HUES48 (cell line): ENCODE results near the gene NCOA6.
A peak's percentile ranks its signal among the peaks of the same experiment; 100 is the strongest.

Experiments used
- H3K27ac ChIP-seq: one replicate; pipeline ENCODE4 v1.7.0; 2013; ENCODE audit warnings: low read depth, low read length, inconsistent platforms
- H3K27me3 ChIP-seq: 2 replicates; pipeline ENCODE4 v1.6.1; 2013; ENCODE audit warnings: mild to moderate bottlenecking, low read length; ENCODE audit not compliant: control insufficient read depth, insufficient read depth
- H3K36me3 ChIP-seq: 2 replicates; pipeline ENCODE4 v1.6.1; 2013; ENCODE audit warnings: low read length; ENCODE audit not compliant: control insufficient read depth, insufficient read depth
- H3K4me1 ChIP-seq: 2 replicates; pipeline ENCODE4 v1.6.1; 2013; ENCODE audit warnings: mild to moderate bottlenecking, low read length; ENCODE audit not compliant: control insufficient read depth, insufficient read depth
- H3K4me3 ChIP-seq: 2 replicates; pipeline ENCODE4 v1.5.1; 2013; ENCODE audit warnings: mild to moderate bottlenecking, low read depth, low read length
- H3K9ac ChIP-seq: 2 replicates; pipeline ENCODE4 v1.6.1; 2013; ENCODE audit warnings: mild to moderate bottlenecking, low read depth, low read length, moderate library complexity
- H3K9me3 ChIP-seq: 2 replicates; pipeline ENCODE4 v1.6.1; 2013; ENCODE audit warnings: low read length; ENCODE audit not compliant: control insufficient read depth, insufficient read depth

NCOA6 gene

DNA sequence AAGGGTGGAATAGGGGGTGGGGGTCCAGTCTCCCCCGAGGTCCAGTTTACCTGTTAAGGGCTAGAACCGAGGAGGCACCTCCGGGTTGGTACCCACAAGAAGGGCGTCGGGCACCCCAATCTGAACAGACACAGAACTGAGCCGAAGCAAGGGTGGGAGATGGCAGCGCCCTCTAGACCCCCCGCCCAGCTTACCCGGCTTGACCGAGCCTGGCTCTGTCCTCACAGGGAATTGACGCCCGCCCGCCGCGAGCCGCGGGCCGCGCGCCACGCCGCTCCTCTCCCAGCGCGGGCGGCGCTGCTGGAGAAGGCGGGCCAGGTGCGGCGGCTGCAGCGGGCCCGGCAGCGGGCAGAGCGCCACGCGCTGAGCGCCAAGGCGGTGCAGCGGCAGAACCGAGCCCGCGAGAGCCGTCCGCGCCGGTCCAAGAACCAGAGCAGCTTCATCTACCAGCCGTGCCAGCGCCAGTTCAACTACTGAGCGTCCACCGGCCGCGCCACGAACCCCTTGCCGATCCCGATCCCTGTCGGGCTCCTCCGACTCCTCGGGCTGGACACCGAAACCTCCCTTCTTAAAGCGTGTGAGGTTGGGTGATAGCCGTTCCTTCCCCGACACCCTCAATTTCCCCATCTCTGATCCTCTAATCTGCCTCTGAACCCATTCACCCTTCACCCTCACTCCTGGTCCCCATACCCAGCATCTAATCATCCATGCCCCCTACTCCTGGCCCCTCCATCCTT lies 115.5 kb downstream of the NCOA6 start:
- Histone ChIP-seq H3K4me3 (peak overlapping the region; percentile 85), H3K36me3 (no peaks in the 10 kb centered on the region), H3K27me3 (peaks cover 23% of the 10 kb centered on the region), H3K27ac (no peak overlapping the region), H3K9ac (no peak overlapping the region), H3K9me3 (no peaks in the 10 kb centered on the region), H3K4me1 (peaks cover 7% of the 10 kb centered on the region)

DNA sequence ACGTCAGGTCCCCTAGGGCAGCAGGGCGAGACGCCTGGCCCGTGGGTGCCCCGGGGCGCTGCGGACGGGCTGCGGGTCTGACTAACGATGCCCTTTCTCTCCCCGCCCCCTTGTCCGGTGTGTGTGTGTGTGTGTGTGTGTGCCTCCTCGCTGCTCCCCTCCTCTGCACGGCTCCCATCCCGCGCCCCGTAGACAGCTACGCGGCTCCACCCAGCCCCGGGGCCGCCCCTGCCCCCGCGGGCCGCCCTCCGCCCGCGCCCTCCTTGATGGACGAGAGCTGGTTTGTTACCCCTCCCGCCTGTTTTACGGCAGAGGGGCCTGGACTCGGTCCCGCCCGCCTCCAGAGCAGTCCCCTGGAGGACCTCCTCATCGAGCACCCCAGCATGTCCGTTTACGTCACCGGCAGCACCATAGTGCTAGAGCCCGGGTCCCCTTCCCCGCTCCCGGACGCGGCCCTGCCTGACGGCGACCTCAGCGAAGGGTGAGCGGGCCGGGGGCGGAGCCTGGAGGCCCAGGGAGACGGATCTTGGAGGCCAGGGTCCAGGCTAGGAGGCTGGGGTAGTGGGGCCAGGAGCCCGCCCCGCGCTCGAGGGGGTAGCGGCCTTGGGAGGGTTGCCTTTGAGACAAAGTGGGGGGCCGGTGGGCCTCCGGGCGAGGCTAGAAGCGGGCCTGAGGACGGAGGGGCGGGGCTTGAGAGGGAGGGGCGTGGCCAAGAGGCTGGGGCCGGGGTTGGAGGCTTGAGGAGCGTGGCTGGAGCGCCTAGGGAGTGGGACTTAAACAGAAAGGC lies 116.2 kb downstream of the NCOA6 start:
- peak overlapping the region; percentile 85 for H3K4me3 ChIP-seq

DNA sequence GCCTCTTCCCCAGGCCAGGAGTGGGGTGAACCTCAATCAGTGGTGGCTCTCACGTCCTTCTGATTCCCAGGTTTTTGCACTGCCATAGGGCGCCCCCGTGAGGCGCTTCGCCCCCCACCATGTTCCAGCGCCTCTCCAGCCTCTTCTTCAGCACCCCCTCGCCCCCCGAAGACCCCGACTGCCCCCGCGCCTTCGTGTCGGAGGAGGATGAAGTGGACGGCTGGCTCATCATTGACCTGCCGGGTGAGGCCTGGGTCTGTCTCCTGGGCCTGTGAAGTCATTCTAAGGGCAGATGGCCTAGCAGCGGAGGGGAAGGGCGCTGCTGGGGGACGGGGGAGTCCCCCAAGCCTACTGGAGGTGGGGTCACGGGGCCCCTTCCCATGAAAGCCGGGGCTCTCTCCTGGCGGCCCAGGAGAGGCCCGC lies 116.8 kb downstream of the NCOA6 start:
- peaks cover 8% of the 10 kb centered on the region for H3K4me1 ChIP-seq
- no peaks in the 10 kb centered on the region for H3K9me3 ChIP-seq
- H3K27me3 ChIP-seq, result peaks cover 25% of the 10 kb centered on the region
- peak overlapping the region; percentile 85 for H3K4me3 ChIP-seq
- no peak overlapping the region for H3K27ac ChIP-seq
- H3K36me3 ChIP-seq, result no peaks in the 10 kb centered on the region
- no peak overlapping the region; the same call in 1 of the 2 replicates for H3K9ac ChIP-seq

More for the DNA sequence above, 116.2 kb downstream of the NCOA6 start:
- Histone ChIP-seq H3K9me3 (no peaks in the 10 kb centered on the region), H3K27ac (peak overlapping the region; percentile 34), H3K9ac (peak overlapping the region; percentile 20; the same call in 1 of the 2 replicates), H3K4me1 (peaks cover 8% of the 10 kb centered on the region), H3K36me3 (no peaks in the 10 kb centered on the region), H3K27me3 (peaks cover 23% of the 10 kb centered on the region)

DNA sequence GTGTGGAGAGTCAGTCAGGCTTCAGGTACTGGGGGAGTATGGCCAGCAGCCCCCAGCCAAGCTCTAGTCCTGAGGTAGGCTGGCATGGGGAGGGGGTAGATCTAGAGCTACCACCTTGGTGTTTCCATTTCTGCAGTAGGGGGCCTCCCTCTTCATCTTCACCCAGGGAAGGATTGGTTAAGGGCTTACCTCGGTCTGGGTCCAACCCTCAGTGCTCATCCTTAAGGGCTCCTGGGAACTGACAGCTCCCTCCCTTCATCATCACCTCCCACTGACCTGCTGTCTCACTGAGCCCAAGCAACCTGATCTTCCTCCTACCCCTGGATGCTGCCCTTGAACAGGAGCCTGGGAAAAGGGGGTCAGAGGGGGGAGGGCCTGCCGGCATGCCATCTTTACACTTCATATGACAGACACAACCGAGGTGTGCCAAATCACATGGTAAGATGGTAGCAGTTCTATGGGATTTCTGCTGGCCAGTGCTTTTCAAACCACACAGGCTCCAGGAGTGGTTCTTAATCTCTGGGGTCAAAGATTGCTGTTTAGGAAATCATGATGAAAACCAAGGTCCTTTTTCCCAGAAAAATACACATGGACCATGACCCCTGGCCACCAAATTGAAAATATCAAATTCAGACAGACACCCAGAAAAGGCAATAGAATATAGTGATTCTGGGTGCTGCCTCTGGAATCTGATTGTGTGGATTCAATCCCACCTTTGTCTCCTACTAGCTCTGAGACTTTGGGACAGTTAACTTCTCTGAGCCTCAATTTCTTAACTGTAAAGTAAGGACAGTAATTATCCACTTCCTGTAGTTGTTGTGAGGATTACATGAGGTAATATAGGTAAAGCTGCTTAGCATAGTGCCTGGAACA lies 118.3 kb downstream of the NCOA6 start:
- Histone ChIP-seq H3K4me3 (no peak overlapping the region), H3K27me3 (peaks cover 35% of the 10 kb centered on the region)

DNA sequence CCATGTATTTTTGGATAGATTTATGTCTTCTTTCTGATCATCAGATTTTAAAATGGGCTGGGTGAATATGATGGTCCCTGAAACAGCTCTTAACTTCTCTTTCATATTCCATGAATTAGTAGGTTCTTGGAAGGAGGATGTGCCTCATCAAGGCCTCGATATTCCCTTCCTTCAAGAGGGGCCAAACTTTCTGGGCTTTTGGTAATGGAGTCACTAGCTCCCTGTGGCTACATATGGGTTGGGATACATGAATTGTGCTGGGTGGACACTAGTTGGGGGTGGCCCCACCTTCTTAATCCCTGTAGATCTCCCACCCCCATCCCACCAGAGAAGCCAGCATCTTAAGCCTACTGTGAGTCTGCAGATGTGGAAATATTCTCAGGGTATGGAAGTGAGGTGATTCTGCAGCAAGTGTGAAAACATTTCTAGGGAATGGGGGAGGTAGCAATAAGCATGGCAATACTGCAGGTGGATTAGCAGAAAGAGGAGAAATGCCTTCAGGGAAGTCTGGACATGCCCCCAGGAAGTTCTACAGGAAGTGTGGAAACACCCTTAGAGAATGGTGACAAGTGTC lies 119.1 kb downstream of the NCOA6 start:
- no peaks in the 10 kb centered on the region for H3K9me3 ChIP-seq
- no peak overlapping the region for H3K27ac ChIP-seq
- no peak overlapping the region for H3K9ac ChIP-seq

More for the DNA sequence above, 118.3 kb downstream of the NCOA6 start:
- H3K9me3 ChIP-seq, result no peaks in the 10 kb centered on the region
- no peaks in the 10 kb centered on the region for H3K36me3 ChIP-seq
- no peak overlapping the region for H3K9ac ChIP-seq
- no peak overlapping the region for H3K27ac ChIP-seq
- H3K4me1 ChIP-seq, result peaks cover 8% of the 10 kb centered on the region

DNA sequence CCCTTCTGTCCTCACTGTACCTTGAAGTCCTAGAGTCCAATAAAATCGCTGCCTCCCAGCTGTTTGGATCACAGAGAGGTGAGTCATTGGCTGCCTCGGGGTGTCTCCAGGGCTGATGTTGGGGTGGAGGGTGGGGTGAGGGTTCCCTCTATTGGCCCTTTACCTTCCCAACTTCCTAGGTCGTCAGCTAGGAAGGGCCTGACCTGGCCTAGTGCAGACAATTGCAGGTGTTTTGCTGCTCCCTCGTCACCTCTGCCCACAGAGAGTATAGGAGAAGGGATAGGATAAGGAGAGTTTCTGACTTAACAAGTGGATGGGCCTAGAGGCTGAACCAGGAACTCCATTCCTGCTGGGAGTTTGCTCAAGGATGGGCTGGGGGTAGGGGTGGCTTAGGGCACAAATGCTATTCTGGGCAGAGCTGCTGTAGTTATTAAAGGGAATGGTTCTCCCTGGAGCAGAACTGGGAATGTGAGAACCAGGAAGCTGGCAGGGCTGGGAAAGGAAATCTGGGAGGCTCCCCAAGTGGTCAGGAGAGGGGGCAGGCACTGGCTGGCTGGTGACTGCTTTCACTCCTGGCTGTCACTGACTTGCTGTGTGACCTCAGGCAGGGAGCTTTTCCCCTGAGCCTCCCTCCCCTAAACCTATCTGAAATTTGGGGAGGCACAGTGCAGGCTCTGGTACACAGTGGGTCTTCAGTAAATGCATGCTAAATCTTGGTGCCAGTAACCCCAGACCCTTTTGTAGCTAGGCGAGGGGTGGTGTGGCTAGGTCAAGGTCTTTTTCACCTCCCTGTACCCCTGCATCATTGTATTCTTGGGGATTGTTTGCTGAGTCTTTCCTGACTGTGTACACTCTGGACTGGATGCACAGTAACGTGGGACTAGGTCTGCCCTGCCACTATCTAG lies 119.8 kb downstream of the NCOA6 start:
- peaks cover 22% of the 10 kb centered on the region for H3K27me3 ChIP-seq
- no peak overlapping the region for H3K9ac ChIP-seq
- H3K9me3 ChIP-seq, result no peaks in the 10 kb centered on the region
- H3K36me3 ChIP-seq, result no peaks in the 10 kb centered on the region
- peak overlapping the region; percentile 97 for H3K27ac ChIP-seq
- peaks cover 8% of the 10 kb centered on the region for H3K4me1 ChIP-seq
- H3K4me3 ChIP-seq, result peak overlapping the region; percentile 94

More for the DNA sequence above, 119.1 kb downstream of the NCOA6 start:
- H3K4me3 ChIP-seq, result no peak overlapping the region
- no peaks in the 10 kb centered on the region for H3K36me3 ChIP-seq
- H3K27me3 ChIP-seq, result peaks cover 30% of the 10 kb centered on the region
- peaks cover 8% of the 10 kb centered on the region for H3K4me1 ChIP-seq

DNA sequence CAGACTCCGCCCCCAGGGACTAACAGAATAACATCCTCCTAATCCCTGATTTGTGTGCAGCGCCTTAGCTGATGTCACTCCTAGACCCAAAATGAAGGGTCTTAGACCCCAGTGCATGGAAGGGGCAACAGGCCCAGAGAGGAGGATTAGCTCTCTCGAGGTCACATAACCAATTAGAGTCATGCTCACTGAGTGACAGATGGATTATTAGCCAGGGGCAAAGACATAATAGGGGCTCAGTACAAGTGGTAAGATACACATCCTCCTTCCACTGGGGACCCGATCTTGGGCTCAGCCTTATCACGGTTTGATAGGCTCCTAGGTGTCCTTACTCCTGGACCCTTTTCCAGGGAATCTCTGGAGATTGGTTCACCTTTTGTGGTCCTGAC lies 120.4 kb downstream of the NCOA6 start:
- Histone ChIP-seq H3K9ac (no peak overlapping the region), H3K4me3 (peak overlapping the region; percentile 94), H3K36me3 (no peaks in the 10 kb centered on the region), H3K4me1 (peaks cover 8% of the 10 kb centered on the region), H3K27me3 (peaks cover 16% of the 10 kb centered on the region), H3K9me3 (no peaks in the 10 kb centered on the region), H3K27ac (peak overlapping the region; percentile 97)

DNA sequence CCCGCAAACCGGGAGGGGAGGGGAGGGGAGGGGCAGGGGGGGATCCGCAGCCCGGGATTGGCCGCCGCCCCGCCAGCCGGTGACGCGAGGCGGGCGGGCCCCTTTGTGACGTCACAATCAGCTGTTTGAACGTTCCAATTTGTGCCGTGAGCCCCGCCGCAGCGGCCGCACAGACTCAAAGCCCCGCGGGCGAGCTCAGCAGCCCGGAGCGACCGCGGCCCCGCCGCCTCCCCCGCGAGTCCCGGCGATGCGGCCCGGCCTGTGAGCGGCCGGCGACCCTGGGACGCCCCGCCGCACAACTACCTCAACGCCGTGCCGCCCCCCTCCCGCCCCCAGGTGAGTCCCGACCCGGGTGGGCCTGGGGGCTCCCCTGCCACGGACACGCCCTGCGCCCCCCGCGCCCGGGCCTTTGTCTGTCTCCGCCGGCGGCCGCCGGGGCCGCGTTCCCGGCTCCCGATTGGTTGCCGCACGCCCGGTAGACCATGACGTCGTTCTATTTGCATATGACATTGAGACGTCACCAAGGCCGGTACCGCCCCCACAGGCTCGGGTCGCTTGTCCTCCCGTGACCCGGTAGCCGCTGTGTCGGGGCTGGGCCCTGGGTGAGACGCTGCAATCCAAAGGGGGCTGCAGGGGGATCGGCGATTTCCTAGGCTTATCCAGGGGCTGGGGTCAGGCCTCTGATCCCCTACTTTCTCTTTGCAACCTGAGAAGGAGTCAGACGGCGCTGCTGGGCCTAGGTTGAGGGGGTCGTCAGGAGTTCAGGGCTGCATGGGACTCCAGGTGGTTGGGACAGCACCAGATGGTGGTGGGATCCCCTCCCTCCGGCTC lies 121.1 kb downstream of the NCOA6 start, which contains the start of gene TP53INP2:
Gene TP53INP2 (plus strand): TSS at position 168 of the 831 bp plus-strand sequence. CDS start 4,396 bp downstream, outside the sequence.
- Histone ChIP-seq H3K27ac (peak within 1 kb of the TSS; percentile 97), H3K4me1 (peaks cover 8% of the 10 kb centered on the region), H3K9me3 (no peaks in the 10 kb centered on the region), H3K4me3 (peak within 1 kb of the TSS; percentile 94), H3K36me3 (no peaks in the 10 kb centered on the region), H3K27me3 (peaks cover 15% of the 10 kb centered on the region), H3K9ac (peak within 1 kb of the TSS; percentile 80)

DNA sequence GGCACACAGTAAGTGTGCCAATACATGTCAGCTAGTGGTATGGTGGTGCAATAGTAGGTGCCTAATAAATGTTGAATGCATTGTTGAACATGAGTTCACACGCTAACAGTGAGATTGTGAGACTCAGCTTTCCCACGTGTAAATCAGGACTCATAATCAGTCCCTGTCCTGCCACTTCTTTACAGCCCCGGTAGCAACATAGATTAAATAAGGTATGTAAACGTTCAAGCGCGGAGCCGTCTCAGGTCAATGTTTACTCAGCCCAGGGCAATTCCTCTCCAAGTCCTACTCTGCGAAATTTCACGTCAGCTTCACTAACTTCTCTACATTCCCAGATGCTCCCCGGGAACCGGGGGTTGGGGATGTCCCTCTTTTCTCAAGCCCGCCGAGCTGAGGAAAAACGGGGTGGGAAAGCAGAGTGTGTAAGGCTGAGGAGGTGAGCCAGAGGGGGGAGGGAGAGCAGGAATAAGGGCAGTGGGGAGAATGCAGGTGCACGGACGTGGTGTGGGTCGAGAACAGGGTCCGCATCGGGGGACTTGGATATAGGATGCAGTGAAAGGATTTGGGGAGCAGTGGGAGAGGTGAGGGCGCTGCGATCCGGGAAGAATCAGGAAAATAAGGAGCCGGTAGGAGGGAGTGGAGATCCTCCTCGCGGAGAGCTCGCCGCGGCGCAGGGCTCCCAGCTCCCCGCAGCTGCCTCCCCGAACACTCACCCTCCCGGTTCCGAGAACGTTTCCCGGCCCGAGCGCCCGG lies 121.9 kb downstream of the NCOA6 start:
- Histone ChIP-seq H3K36me3 (no peaks in the 10 kb centered on the region), H3K4me3 (peak overlapping the region; percentile 94), H3K4me1 (peaks cover 8% of the 10 kb centered on the region), H3K9ac (peak overlapping the region; percentile 71), H3K27ac (peak overlapping the region; percentile 97), H3K27me3 (peaks cover 15% of the 10 kb centered on the region), H3K9me3 (no peaks in the 10 kb centered on the region)
